HG02623 (cell line): Measurements from ENCODE around the gene ITM2B.
A peak's percentile ranks its signal among the peaks of the same experiment; 100 is the strongest.
"Not testable (repeated sequence)": the region's sequence is repeated elsewhere in the genome, so short reads cannot be mapped to it uniquely, and the experiment has no call there.

Source experiments
- ATAC-seq: cut with Tn5 transposase; IDR thresholded peaks from one replicate; pipeline ENCODE4 v1.9.1; 2021; ENCODE audit warnings: moderate library complexity; ENCODE audit not compliant: unreplicated experiment

The ITM2B gene

DNA sequence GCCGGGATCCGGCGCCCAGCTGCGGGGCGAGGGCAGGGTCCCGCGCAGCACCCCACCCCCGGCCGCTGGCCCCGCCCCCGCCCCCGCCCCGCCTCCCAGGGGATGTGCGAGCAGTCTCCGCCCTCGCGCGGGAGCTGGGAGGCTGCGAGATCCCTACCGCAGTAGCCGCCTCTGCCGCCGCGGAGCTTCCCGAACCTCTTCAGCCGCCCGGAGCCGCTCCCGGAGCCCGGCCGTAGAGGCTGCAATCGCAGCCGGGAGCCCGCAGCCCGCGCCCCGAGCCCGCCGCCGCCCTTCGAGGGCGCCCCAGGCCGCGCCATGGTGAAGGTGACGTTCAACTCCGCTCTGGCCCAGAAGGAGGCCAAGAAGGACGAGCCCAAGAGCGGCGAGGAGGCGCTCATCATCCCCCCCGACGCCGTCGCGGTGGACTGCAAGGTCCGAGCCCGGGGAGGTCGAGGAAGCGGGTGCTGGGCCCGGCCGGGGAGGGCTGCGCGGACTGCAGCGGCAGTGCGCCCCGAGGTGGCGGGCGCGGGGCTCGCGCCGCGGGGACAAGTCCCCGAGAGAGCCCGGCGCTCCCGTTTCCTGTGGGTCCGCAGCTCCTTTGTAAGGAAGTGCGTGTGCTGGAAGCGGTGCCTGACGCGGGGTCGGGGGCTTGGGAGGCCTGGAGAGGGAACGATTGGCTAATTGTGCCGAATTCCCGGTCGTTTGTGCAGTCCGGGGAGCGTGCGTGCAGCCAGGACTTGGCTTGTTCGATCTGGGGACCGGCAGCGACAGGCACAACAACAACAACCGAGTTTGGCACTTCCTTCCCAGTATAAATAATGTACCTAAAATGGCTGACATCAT is at the start of gene ITM2B:
ITM2B (plus strand) TSS at position 161 of the 843 bp plus-strand sequence; CDS start at position 316, 155 bp downstream.
- ATAC-seq: peak; percentile 50

DNA sequence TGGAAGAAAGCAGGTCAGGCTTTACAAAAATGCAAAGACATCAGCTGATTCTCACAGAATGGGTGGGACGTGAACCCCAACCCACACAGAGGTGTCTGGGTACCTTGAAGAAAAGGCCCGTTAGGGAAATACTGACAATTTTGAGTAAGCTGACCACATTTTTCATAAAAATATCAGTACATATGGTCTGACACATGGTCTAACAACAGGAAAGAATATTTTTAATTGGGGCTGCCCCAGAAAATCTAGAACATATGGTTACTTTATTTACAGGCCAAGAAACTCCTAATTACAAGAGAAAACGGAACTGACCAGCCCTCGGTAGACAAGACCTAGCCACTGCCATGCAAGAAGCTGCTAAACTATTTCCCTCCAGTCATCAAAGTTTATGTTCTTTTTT is 48.7 kb upstream of the ITM2B start:
- no peak for ATAC-seq

DNA sequence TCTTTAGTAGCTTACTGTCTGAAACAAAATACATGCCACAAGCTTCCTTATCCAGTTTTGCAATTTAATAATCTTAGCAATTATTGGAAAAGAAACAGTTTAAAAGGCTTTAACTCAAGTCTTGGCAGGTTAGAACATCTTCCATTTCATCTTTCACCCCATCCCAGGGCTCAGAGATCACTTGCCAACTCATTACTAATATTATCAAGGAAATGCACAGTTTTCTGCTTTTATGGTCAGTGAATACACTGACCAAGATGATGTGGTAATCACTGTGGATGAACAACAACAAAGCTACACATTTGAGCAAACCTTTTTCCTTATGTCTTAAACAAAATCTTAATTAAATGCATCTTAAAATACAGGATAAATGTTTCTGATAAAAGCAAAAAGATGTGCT is 48.0 kb upstream of the ITM2B start:
- ATAC-seq: no peak

DNA sequence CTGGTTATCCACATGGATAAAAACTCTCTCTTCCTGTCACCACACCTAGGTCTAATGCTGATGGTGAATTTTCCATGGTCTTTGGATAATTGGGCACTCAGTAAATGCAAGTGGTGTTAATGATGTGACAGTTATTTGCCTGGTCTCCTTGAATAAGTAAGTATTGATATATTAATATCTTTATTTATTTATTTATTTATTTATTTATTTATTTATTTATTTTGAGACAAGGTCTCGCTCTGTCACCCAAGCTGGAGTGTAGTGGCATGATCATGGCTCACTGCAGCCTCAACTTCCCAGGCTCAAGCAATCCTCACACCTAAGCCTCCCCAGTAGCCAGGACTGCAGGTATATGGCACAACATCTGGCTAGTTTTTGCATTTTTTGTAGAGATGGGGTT is 46.3 kb upstream of the ITM2B start:
- ATAC-seq: no peak

DNA sequence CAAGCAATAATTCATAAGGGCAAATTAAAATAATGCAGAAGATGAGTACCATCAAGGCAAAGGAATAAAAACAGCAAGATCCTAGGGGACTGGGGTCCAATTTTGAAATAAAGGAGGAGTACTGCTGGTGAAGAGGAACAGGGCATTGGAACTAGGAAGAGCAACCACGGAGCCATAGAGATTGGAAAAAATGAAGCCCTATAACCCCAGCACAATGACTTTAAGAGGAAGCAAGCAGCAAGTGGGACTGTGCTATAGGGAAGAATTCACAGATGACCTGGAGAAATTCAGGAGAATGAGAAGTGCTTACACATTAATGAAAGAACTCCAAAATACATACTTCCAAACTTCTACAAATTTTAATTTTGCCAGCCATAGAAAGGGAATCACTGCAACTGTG is 44.9 kb upstream of the ITM2B start:
- no peak for ATAC-seq

DNA sequence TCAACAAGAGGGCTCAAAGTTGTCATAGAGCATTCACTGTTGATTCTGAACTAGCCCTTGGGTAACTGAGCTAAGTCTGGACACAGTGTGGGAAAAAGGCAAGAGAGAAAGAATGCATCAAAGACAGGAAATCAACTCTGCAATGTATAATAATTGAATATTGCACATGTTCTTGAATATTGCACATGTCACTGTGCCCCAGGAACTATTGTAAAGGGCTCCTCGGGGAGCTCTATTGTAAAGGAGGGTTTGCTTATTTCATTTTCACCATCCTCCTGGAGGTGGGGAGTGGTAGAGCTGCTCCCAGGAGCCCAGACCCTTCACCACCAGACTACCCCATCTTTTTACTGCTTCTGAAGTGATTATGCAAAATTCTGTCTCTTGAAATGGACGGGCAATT is 44.4 kb upstream of the ITM2B start:
- no peak for ATAC-seq

DNA sequence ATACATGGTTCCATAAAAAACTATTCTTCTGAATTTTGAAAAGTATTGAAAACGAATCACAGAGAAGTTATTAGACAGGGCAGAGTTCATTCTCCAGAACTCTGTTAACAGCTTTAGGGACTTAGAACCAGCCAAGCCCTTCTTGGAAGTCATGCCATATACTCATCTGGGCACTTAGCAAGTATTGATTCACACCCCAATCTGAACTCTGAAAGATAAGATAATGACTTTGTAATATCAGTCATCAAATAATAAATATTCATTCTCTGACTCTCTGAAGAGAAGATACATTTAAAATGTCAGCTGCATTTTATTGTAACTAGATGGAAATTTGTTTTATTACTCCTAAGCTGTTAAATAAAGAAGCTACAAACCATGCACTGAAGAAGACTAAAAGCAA is 43.8 kb upstream of the ITM2B start:
- ATAC-seq: no peak

DNA sequence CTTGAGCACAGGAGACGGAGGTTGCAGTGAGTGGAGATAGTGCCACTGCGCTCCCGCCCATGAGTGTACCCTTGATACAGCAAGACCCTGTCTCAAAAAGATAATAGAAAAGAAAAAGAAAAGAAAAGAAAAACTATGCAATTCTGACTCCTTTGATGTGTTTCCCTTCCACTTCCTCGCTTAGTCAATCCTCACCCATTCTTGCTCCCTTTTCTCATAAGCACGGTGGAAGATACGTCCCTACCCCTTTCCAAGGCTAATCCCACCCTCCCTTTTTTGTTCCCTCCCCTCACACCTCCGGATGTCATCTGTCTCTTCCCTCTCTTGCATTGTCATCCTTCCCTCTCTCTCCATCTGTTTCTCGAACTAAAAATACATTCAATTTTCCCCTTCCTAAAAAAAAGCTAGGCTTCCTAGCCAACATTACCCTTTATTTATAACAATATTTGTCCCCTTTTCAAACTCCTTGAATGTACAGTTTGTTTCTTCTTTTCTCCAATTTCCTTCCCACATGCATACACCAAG is 40.5 kb upstream of the ITM2B start:
- ATAC-seq: no peak

DNA sequence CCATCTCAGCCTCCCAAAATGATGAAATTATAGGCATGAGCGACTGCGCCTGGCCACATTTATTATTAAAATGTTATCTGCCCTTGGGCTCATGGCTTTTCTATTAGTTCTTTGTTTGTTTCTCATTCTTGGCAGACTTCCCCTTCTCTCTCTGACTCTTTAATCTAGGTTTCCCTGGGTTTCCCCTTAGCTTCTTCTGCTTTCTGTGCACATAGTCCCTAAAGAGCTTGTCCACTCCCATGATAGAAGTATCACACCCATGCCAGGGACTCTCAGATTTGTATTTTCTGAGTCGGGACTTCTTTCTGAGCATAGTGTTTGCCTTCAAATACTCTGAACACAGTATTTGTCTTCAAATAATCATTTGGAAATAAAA is 38.6 kb upstream of the ITM2B start:
- peak; percentile 75 for ATAC-seq

DNA sequence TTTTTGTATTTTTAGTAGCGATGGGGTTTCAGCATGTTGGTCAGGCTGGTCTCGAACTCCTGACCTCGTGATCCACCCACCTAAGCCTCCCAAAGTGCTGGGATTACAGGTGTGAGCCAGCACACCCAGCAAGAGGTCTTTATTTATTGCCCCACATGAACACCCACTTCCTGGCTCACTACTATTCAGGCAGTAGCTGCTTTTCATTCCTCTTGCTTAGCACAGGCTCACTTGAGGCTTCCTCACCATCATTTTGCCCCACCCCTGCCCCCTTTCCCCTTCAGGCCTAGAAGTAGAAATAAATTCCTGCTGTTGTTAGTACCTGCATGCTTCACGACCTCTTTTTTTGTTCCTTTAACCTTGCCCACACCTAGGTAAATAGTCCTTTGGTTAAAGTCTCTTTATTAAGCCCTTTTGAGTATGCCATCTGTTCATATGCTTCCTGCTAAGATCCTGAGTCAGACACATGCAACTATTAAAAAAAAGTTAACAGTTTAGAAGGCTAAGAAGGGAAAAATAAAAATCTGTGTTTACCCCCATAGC is 33.5 kb upstream of the ITM2B start:
- ATAC-seq: no peak

DNA sequence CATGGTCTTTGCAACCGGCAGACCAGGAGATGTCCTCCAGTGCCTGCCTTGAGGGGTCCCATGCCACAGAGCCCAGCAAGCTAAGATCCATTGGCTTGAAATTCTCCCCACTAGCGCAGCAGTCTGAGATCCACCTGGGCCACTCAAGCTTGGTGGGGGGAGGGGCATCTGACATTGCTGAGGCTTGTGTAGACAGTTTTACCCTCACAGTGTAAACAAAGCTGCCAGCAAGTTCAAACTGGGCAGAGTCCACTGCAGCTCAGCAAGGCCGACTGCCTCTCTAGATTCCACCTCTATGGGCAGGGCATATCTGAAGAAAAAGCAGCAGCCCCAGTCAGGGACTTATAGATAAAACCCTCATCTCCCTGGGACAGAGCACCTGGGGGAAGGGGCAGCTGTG is 32.0 kb upstream of the ITM2B start:
- no peak for ATAC-seq

DNA sequence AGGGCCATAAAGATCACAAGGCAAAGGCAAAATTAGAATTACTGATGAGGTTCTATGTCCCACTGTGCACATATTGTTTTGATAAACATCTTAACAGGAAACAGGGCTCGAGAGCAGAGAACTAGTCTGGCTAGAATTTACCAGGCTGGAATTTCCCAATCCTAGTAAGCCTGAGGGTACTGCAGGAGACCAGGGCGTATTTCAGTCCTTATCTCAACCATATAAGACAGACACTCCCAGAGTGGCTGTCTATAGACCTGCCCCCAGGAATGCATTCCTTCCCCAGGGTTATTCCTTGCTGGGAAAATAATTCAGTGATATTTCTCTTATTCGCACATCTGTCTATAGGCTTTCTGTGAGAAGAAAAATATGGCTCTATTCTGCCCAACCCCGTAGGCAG is 25.8 kb upstream of the ITM2B start:
- not testable (repeated sequence) for ATAC-seq

DNA sequence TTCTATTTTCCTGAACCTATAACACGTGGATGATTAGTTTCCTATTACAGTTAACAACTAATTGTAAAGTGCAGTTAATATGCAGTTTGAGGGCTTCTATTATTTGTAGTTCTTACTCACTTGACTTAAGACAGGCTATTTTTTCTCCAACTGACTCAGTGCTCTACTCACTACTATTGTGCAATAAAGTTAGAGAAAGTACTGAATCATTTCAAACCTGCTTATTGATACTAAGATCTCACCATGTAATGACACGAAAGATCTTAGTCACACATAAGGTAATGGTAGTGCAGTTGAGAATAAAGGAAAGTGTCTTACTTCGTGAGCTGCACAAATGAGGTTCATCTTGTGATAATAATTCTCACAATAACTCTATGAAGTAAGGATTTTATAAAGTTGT is 22.8 kb upstream of the ITM2B start:
- peak; percentile 64 for ATAC-seq

DNA sequence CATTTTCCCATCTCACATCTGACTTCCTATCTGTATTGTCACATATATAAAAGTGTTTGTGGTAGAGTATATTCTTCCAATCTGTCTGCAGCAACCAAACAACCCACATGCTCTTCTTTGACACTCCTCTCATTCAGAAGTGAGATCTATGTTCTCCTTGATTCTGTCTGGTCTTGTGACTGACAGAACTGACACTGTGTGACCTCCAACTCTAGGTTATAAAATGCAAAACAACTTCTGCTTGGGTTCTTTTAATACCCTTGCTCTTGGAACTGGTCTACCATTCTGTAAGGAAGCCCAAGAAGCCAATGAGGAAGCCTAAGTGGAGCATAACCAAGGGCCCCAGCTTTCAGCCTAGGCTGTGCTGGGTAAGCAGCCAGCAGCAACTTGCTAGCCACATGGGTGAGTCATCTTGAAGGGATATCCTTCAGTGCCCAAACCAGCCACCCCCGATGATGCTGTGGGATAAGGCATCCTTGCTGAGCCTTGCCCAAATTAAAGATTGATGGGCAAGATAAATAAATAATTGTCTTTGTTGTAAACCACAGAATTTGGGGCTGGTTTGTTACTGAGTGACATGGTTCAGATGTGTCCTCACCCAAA is 18.4 kb upstream of the ITM2B start:
- no peak for ATAC-seq

DNA sequence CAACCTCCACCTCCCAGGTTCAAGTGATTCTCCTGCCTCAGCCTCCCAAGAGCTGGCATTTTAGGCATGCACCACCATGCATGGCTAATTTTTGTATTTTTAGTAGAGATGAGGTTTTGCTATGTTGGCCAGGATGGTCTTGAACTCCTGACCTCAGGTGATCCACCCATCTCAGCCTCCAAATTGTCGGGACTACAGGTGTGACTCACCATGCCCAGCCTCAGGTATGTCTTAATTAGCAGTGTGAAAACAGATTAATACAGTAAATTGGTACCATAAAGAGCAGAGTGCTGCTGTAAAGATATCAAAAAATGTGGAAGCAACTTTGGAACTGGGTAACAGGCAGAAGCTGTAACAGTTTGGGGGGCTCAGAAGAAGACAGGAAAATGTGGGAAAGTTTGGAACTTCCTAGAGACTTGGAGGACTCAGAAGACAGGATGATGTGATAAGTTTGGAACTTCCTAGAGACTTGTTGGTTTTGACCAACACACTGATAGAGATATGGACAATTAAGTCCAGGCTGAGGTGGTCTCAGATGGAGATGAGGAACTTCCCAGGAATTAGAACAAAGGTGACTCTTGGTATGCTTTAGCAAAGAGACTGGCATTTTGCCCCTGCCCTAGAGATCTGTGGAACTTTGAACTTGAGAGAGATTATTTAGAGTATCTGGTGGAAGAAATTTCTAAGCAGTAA is 17.3 kb upstream of the ITM2B start:
- ATAC-seq: not testable (repeated sequence)

DNA sequence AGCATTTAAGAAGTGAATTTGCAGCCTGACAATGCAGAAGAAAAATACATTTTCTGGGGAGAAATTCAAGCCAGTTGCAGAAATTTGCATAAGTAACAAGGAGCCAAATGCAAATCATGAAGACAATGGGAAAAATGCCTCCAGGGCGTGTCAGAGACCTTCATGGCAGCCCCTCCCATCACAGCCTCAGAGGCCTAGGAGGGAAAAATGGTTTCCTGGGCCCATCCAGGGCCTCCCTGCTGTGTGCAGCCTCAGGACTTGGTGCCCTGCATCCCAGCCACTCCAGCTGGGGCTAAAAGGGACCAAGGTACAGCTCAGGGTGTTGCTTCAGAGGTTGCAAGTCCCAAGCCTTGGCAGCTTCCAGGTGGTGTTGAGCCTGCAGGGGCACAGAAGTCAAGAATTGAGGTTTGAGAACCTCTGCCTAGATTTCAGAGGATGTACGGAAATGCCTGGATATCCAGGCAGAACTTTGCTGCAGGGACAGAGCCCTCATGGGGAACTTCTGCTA is 16.7 kb upstream of the ITM2B start:
- no peak for ATAC-seq

DNA sequence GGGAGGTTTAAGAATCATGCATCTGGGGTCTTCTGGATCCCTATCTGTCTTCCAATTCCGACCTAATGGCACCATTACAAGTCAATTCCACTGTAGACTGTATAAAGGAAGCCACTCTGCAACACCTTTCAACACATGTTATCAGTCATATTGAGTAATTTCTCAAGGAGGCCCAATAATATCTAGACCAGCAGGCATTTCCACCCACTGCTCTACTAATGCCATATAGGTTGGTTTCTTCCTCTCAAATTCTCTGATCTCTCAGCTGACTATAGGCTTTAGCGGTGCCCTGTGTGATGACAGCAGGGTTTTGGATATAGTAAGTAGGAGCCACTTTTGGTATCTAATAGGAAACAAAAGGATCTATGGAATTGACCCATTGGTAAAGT is 12.4 kb upstream of the ITM2B start:
- ATAC-seq: no peak

DNA sequence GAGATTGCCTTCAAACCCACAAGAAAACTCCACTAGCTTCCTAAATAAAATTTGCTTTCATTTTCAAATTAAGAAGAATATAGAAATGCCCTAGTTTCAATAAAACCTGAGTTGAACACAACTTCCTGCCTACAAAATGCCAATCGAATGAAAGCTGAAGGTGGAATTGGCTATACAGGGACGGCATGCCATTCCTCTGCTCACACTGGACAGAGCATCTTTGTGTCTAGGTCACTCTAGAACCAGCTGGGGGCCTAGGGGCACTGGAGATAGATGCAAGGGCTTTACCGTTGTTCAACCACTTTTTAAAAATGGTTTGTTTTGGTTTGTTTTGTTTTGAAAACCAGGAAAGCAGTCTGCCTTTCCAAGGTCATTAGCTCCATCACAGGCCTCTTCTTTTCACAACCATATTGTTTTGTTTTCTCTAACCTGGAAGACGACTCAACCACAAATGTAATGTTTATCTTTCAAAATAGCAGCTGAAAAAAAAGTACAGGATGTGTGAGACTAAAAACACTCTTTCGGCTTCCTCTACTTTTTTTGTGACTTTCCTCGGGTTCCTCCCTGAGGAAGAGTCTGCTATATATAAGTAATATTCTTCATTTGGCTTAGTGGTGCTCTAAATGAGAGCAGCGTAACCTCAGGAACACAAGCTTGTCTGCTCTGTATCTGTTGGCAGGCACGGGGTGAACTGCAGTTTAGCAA is 11.9 kb upstream of the ITM2B start:
- no peak for ATAC-seq

DNA sequence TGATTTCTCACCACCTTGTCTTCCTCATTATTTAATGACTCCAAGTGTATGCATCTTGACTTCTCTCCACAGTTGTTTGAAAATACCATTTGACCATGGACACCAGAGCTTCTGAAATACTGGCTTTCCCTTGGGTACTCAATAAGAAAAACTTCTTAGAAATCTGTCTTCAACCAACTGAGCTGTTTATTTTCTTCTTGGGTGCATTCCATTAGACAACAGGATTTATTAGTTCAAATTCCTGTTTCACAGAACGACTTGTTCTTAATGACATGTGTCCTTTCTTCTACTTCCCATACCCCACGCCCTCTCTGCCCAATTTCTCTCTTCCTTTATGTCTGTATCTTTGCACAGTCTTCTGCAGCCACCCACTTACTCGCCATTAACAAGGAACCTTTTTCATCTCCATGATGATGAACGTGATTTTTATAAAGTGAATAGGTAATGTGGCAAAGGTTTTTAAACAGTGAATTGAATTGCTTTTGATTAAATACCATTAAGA is 11.3 kb upstream of the ITM2B start:
- no peak for ATAC-seq
